COLO668 (cell line): Measurements from ENCODE around the gene WDR7.

Source experiments
- DNase-seq: peaks from one replicate; lab custom pipeline; 2025; ENCODE audit not compliant: unreplicated experiment; lab: John Stamatoyannopoulos, UW

The WDR7 gene

GRCh38 chr18:57026316-57026715 is 375.2 kb downstream of the WDR7 start:
- no peak for DNase-seq

GRCh38 chr18:57027190-57027708 is 376.1 kb downstream of the WDR7 start:
- DNase-seq = no peak

DNA sequence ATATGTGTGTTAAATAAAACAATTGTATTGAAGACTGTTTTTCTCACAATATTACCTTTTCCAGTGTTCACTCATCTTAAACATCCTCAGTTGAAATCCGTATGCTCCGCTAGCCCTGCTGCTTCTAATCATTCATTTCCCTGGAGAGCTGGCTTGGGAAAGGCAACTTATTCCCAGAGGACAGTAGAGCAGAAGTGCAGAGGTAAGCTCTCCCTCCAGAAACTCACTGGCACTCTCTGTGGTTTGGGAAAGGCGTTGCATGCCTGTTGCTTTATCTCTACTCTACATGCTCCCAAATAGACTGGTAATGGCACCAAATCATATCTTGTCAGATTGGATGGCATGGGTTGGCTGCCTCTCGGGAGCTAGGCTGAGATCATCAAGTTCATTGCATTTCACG is 378.6 kb downstream of the WDR7 start:
- DNase-seq = no peak

GRCh38 chr18:57030417-57030816 is 379.3 kb downstream of the WDR7 start:
- no peak for DNase-seq

DNA sequence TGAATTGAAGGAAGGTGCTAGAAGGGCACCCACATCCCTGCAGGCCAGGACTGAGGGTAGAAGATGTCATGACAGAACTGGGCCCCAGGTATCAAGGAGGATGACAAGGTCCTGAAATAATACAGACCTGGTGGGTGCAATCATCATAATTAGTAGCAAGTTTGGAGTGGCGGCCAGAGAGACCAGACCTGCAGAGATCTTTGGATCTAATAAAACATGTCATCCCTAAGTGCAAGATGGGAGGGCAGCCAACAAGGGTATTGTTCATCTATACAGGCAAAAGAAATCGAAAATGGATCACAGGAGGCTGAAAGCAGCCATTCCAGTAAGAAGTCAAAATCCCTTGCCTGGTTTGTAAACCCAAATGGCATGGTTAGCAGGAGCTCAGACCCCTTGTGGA is 384.4 kb downstream of the WDR7 start:
- no peak for DNase-seq

GRCh38 chr18:57038395-57038794 is 387.2 kb downstream of the WDR7 start:
- DNase-seq = no peak

GRCh38 chr18:57040175-57040574 is 389.0 kb downstream of the WDR7 start:
- no peak for DNase-seq

- no peak for DNase-seq
These were observed 392.1 kb downstream of the WDR7 start for GRCh38 chr18:57043241-57043640.

DNA sequence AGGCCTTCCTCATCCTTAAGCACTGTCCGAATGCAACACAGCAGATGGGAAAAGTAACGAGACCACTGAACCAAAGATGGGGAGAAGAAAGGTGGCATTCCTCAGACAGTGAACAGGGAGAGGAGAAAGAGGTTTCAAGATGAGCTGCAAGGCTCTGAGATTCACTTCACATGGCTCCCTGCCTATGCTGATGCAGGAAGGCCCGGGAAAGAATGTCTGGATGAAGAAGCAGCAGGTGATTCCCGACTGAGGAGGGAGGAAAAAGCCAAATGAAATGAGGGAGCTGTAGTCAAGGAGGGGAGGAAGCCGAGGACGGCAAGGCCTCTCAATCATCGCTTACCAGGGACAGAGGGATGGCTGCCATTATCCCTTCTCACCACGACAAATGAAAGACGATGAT is 397.2 kb downstream of the WDR7 start:
- no peak for DNase-seq

DNA sequence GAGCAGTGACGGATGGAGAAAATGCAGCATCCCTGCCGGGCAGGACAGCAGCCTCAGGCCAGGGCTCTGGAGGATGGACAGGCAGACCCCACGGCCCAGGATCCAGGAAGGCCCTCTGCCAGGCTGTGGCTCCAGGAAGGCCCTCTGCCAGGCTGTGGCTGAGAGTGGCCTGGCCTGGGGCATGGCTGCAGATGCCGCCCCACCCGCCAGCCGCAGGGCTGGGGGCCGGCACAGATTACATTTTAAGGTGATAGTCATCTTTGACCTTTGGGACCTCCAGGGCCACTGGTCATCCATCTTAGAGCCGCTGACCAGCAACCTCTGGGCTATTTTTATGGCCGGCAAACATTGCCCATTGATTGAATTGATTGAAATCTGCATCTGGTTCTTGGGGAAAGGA is 397.7 kb downstream of the WDR7 start:
- DNase-seq = no peak

- no peak for DNase-seq
These were observed 399.3 kb downstream of the WDR7 start for GRCh38 chr18:57050310-57050949.

- DNase-seq = no peak
These were observed 400.0 kb downstream of the WDR7 start for GRCh38 chr18:57051021-57051656.

- peak; percentile 10 for DNase-seq
These were observed 400.5 kb downstream of the WDR7 start for GRCh38 chr18:57051657-57052044.

DNA sequence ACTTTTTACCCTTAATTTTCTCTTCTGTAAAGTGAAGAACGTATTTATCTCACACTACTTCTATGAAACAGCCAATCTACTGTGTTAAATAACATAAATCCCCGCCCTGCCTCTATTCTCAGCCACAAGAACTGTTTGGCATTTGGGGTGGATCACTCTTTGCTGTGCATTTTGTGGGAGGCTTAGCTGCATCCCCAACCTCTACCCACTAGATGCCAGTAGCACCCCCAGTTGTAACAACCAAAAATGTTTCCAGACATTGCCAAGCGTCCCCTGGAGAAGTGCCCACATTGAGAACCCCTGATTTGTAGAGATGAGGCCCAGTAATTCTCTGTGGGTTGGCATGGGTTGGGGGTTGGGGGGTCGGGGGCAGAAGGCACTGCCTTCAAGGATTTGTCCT is 401.0 kb downstream of the WDR7 start:
- no peak for DNase-seq

GRCh38 chr18:57052759-57053158 is 401.6 kb downstream of the WDR7 start:
- no peak for DNase-seq

DNA sequence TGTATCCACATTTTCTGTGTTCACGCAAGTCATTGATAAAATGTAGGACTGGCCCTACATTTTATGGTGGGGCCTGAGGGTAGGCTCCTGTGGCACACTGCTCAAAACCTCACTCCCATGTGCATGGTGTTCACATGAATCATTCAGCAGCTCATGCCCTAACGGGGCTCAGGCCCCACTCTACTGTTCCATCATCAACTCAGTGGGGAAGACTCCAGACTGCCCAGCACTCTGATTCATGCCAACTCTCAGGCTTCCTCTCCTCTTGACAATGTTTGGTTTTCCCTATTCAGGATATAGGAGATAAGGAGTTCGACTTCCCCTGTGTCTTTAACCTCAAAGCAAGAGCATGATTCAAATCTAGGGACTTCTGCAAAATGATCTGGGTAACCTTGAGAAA is 403.7 kb downstream of the WDR7 start:
- DNase-seq = no peak

DNA sequence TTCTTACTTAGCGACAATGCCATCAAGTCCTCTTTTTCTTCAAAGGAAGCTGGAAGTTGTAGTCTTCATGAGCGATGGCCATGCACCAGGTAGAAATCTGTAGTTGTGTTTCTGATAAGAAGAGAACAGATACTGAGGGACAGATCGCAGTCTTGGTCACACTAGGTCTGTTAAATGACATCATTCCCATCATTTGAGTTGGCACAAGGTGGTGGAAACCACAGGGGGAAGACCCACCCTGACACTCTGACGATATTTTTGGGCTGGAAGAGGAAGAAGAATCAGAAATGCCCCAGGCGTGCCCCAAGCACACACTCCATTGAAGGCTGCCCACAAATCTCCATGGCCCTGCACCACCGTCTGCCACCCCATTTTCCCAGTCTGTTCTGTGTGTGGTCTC is 406.7 kb downstream of the WDR7 start:
- DNase-seq = no peak

DNA sequence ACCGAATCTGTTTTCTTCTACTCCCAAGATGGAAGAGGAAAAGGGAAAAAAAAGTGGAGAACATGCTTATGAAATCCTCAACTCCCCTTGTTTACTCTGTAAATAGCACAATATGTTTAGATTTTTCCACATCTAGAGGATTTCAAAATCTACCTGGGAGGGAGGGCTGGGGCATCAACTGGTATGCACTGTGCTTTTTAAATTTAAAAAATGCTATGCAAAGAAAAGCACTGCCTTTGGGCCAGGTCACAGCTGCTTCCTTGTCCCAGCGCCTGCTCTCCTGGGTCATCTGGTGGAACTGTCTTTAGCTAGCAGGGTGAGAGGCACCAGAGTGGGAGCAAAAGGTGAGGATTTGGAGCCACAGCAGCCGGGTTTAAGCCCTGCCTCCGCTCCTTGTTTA is 407.6 kb downstream of the WDR7 start:
- no peak for DNase-seq

DNA sequence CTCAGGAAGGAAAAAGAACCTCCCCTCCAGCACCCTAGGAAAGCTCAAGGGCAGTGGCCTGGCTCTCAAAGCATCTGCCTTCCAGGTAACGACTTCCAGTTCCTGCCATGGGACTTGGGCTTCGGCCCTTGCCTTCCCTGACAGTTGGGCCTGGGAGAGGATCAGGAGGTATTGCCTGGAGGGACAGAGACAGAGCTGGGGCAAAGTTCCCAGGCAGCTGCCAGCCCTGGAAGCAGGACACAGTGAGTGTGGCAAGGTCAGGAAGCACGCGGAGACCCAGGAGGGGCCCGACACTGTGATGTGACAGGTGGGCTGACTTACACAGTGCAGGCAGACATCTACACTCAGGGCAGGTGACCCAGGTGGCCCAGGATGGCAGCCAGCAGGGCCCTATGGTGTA is 408.2 kb downstream of the WDR7 start:
- DNase-seq = no peak

DNA sequence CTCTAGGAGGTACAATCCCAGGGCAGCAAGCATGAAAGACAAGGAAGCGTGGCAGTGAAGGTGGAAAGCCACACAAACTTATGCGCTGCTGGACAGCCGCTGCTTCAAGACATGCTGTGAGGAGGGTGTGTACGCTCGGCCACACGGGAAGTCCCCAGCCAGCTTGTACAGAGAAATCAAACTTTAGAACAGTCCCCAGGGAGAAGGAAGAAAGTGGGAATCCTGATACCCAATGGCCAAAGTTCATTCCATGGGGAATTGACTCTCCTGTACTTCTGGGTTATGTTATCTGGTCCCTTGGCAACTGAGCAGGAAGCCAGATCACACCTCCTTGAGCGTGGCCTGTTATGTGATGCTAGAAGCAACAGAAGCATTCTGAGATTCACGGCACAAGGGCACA is 409.7 kb downstream of the WDR7 start:
- DNase-seq = no peak

DNA sequence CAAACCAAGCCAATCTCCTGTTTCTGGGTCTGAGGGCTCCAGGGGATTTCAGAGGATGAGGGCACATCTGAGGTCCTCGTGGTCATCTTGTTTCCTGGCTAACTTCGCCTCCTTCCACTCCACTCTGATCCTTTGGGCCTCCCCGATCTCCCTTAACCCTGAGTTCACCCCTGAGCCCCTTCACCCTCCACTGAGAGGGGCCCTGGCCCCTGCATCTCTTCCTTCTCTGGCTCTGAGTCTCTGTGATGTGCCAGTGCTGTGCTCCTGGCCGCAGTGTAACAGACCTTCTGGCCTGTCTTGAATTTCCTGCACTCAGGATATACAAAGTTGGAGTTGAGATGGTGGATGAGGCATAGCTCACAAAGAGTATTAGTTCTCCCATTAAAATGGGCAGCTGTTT is 411.0 kb downstream of the WDR7 start:
- DNase-seq = no peak

DNA sequence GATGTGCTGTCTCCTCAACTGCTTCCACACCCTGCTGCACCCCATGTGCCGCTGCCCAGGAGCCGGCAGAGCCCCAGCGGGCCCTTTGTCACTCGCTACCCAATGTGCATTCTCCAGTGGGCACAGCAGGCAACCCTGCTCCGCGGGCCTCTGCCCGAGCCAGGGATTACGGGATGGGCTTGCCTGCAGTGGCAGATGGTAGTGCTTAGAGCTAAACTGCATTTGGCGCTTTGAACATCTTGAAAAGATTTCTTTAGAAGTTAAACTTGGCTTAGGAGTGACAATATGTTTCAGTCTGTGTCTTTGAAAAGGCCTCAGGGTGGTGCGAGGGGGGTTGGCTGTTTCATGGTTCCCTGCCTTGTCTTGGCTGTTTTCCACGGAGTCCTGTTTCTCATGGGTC is 411.7 kb downstream of the WDR7 start:
- no peak for DNase-seq

GRCh38 chr18:57063601-57064103 is 412.5 kb downstream of the WDR7 start:
- no peak for DNase-seq
